Panc1 (cell line): Measurements from ENCODE around the gene VASH2. TPM values are rescaled to one million over a fixed set of nuclear protein-coding genes. Genes with fewer than 3 reads are reported as not detected.
"Not testable (repeated sequence)": the region's sequence is repeated elsewhere in the genome, so short reads cannot be mapped to it uniquely, and the experiment has no call there.

Source experiments
- ATAC-seq: fragments of 200-7000 bp; cut with Tn5 transposase; 2 replicates; pipeline ENCODE4 v1.9.1; 2020; ENCODE audit warnings: mild to moderate bottlenecking, moderate library complexity
- BruUV-seq: library from RNA; stranded (reverse); fragments of 400-500 nt; replicated peaks from 2 replicates; lab custom pipeline; 2021; lab: Mats Ljungman, UMichigan
- CTCF ChIA-PET: fragments of 300-600 bp; sonication (Branson Sonifier 250); formaldehyde crosslinking; loops from one replicate; lab custom pipeline; 2022; ENCODE audit warnings: antibody characterized with exemption; lab: Charles Lee
- POLR2A ChIA-PET: fragments of 300-600 bp; sonication (Branson Sonifier 250); formaldehyde crosslinking; loops from one replicate; lab custom pipeline; 2022; ENCODE audit warnings: antibody characterized with exemption; lab: Charles Lee
- DNase-seq: peaks from one replicate; pipeline ENCODE4 v3.0.0-alpha.2; 2010; ENCODE audit warnings: low read depth, low spot score
- H3K27ac ChIP-seq: 2 replicates; pipeline ENCODE4 v1.5.1; 2011; ENCODE audit warnings: mild to moderate bottlenecking, low read length, inconsistent platforms
- H3K27me3 ChIP-seq: fragments of 200-500 bp; sonication (Bioruptor generic); 2 replicates; pipeline ENCODE4 v1.6.0; 2014; ENCODE audit warnings: low read length, inconsistent platforms; ENCODE audit not compliant: control insufficient read depth, insufficient read depth
- H3K36me3 ChIP-seq: fragments of 200-500 bp; sonication (Bioruptor generic); 2 replicates; pipeline ENCODE4 v1.5.1; 2014; ENCODE audit warnings: inconsistent platforms, mild to moderate bottlenecking, low read length, moderate library complexity; ENCODE audit not compliant: control insufficient read depth, insufficient read depth
- H3K4me1 ChIP-seq: 2 replicates; pipeline ENCODE4 v1.5.1; 2011; ENCODE audit warnings: inconsistent platforms, mild to moderate bottlenecking, low read length, moderate library complexity; ENCODE audit not compliant: control insufficient read depth, insufficient read depth
- H3K4me3 ChIP-seq, 2 experiments: 2 replicates each; pipeline ENCODE4 v1.5.1; 2011 to 2012; ENCODE audit warnings: low read depth in 2 of 2, low read length in 2 of 2, mild to moderate bottlenecking in 2 of 2, inconsistent platforms in 1 of 2, moderate library complexity in 1 of 2
- H3K9me3 ChIP-seq: fragments of 200-500 bp; sonication (Bioruptor generic); 2 replicates; pipeline ENCODE4 v1.5.1; 2014; ENCODE audit warnings: low read depth, mild to moderate bottlenecking, inconsistent platforms, low read length, moderate library complexity; ENCODE audit not compliant: control insufficient read depth, insufficient read depth
- POLR2AphosphoS5 ChIP-seq: IDR thresholded peaks from 2 replicates; pipeline ENCODE4 v1.6.1; 2012; ENCODE audit warnings: mild to moderate bottlenecking, low read depth, low read length, moderate library complexity
- SIN3A ChIP-seq: IDR thresholded peaks from 2 replicates; pipeline ENCODE4 v1.6.1; 2012; ENCODE audit warnings: low read depth, mild to moderate bottlenecking, low read length, moderate library complexity, borderline replicate concordance; ENCODE audit not compliant: insufficient read depth
- TCF7L2 ChIP-seq: IDR thresholded peaks from 2 replicates; pipeline ENCODE4 v1.6.1; 2011; ENCODE audit warnings: mild to moderate bottlenecking, low read depth, low read length, inconsistent platforms
- in situ Hi-C: cut with HindIII; loops from 2 replicates; pipeline ENCODE4 v1.10.0; 2016; ENCODE audit warnings: low sequenced_read_pairs, low pct_unique_long_range_greater_than_20kb
- intact Hi-C: fragments of 100-400 bp; cut with micrococcal nuclease; formaldehyde crosslinking; loops from one replicate; pipeline ENCODE4 v1.10.0; 2022; ENCODE audit not compliant: unreplicated experiment
- total RNA-seq: library from RNA; stranded (reverse); gene quantifications from one replicate; pipeline ENCODE4 v1.2.1, GENCODE V29; 2021; ENCODE audit not compliant: unreplicated experiment
- TF ChIP-seq, protein P1 (sequence below): fragments of 450-650 bp; IDR thresholded peaks from 2 replicates; pipeline ENCODE4 v1.5.1; 2017; ENCODE audit warnings: mild to moderate bottlenecking
- TF ChIP-seq, protein P2 (sequence below), 2 experiments: IDR thresholded peaks; 2 replicates each; pipeline ENCODE4 v1.6.1; 2011 to 2012; ENCODE audit warnings: low read depth in 2 of 2, control low read depth in 1 of 2, low read length in 1 of 2, mild to moderate bottlenecking in 1 of 2, moderate library complexity in 1 of 2; ENCODE audit not compliant: insufficient read depth in 1 of 2

The VASH2 gene
- total RNA-seq, 1 experiment from 2014 or later, result 1.7 TPM

DNA sequence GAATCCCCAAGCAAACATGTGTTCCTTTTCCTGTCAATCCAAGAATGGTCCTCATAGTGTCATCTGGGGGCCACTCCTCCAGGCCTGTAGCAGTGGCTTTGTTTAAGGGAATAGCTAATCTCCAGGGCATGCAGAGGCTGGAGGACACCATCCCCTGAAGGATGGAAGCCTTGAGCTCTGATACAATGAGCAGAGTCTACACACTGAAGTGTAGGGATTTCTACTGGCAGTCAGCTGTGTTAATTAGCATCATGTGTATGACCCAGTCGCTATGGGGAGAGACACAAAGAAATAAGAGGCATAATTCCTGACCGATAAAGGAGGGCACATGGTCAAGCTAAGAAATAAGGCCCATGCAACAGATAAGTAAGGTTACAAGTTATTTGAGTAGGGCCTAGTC, 36.2 kb downstream of the VASH2 start:
- no peaks in the 10 kb centered on the region; the same call in 1 of the 2 replicates for H3K27me3 ChIP-seq
- DNase-seq, result no peak
- TF ChIP-seq TCF7L2, result no peak
- intact Hi-C loops (no loop called here), in situ Hi-C loops (no loop called here)
- ATAC-seq, result no peak
- ChIA-PET POLR2A (interaction anchor here (0.5 to 0.7 kb wide), 2 partner anchors 27 to 379 kb away, joined by 3 to 8 read pairs; no protein-coding TSS in a partner anchor), CTCF (interaction anchor here (0.7 kb wide), 1 partner anchor 109 kb away, joined by 4 read pairs; no protein-coding TSS in a partner anchor)
- no peak overlapping the region for H3K27ac ChIP-seq
- H3K4me3 ChIP-seq, result no peak overlapping the region
- no peaks in the 10 kb centered on the region for H3K36me3 ChIP-seq
- no peaks in the 10 kb centered on the region for H3K4me1 ChIP-seq
- H3K9me3 ChIP-seq, result no peaks in the 10 kb centered on the region
- no TSS peak for BruUV-seq

DNA sequence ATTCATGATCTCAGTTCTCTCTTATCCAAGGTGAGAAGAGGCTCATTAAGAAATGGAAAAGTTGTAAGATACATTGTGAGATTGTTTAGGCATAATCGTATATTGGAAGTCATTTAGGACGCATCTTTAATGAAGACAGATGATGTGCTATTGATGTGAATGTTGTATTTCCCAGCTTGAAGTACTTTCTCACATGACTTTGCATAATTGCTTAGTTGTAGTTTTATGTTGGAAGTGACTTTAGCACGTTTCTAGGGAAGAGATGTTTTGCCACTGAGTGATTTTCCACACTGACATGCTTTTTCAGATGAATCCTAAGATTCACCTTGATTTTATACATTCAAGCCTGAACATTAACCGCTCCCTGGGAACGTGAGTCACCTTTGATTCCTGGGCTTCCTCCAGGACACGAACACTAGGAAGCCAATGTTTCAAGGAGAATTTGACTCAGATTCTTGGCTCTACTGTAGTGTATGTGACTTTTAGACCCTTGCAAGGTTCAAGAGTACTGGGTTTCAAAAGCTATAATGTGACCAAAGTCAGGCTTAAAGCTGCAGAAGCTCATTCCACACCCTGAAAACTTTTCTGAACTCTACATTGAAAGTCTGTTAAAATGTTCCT, 37.5 kb downstream of the VASH2 start:
- DNase-seq (no peak), ATAC-seq (no peak)
- TF ChIP-seq TCF7L2, result no peak
- no peak for TF ChIP-seq POLR2AphosphoS5
- TF ChIP-seq, protein P1, sequence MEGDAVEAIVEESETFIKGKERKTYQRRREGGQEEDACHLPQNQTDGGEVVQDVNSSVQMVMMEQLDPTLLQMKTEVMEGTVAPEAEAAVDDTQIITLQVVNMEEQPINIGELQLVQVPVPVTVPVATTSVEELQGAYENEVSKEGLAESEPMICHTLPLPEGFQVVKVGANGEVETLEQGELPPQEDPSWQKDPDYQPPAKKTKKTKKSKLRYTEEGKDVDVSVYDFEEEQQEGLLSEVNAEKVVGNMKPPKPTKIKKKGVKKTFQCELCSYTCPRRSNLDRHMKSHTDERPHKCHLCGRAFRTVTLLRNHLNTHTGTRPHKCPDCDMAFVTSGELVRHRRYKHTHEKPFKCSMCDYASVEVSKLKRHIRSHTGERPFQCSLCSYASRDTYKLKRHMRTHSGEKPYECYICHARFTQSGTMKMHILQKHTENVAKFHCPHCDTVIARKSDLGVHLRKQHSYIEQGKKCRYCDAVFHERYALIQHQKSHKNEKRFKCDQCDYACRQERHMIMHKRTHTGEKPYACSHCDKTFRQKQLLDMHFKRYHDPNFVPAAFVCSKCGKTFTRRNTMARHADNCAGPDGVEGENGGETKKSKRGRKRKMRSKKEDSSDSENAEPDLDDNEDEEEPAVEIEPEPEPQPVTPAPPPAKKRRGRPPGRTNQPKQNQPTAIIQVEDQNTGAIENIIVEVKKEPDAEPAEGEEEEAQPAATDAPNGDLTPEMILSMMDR, result no peak
- H3K36me3 ChIP-seq, result no peaks in the 10 kb centered on the region
- no TSS peak for BruUV-seq
- intact Hi-C loops (no loop called here), in situ Hi-C loops (no loop called here)
- H3K4me3 ChIP-seq, result no peak overlapping the region
- ChIA-PET CTCF (no interaction called here), POLR2A (no interaction called here)
- H3K27ac ChIP-seq, result no peak overlapping the region
- no peaks in the 10 kb centered on the region for H3K9me3 ChIP-seq
- H3K27me3 ChIP-seq, result no peaks in the 10 kb centered on the region; the same call in 1 of the 2 replicates
- no peaks in the 10 kb centered on the region for H3K4me1 ChIP-seq

DNA sequence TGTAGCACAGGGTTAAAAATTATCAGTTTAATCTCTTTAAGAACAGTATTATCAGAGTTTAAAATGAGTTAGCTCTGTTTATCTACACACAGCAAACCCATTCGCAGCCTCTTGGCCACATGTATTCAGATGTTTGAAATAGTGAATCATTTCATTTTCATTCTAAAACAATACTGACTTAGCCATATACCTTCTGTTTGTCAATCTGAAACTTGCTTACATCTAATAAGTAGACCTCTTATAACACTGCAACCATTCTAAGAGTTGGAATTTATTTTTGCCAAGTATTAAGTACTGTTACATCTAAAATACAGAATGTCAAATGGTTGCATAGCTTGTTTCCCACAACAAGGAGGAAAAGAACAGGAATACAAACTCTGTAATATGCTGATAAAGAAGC, 39.9 kb downstream of the VASH2 start:
- ChIA-PET CTCF (interaction anchor here (0.6 kb wide), 1 partner anchor 14 kb away, joined by 3 read pairs; no protein-coding TSS in a partner anchor), POLR2A (interaction anchor here (0.6 kb wide), 1 partner anchor 1048 kb away, joined by 7 read pairs; no protein-coding TSS in a partner anchor)
- no peak for ATAC-seq
- TF ChIP-seq SIN3A (no peak), POLR2AphosphoS5 (no peak), TCF7L2 (no peak)
- TF ChIP-seq, protein P1, result no peak
- TF ChIP-seq, protein P2, sequence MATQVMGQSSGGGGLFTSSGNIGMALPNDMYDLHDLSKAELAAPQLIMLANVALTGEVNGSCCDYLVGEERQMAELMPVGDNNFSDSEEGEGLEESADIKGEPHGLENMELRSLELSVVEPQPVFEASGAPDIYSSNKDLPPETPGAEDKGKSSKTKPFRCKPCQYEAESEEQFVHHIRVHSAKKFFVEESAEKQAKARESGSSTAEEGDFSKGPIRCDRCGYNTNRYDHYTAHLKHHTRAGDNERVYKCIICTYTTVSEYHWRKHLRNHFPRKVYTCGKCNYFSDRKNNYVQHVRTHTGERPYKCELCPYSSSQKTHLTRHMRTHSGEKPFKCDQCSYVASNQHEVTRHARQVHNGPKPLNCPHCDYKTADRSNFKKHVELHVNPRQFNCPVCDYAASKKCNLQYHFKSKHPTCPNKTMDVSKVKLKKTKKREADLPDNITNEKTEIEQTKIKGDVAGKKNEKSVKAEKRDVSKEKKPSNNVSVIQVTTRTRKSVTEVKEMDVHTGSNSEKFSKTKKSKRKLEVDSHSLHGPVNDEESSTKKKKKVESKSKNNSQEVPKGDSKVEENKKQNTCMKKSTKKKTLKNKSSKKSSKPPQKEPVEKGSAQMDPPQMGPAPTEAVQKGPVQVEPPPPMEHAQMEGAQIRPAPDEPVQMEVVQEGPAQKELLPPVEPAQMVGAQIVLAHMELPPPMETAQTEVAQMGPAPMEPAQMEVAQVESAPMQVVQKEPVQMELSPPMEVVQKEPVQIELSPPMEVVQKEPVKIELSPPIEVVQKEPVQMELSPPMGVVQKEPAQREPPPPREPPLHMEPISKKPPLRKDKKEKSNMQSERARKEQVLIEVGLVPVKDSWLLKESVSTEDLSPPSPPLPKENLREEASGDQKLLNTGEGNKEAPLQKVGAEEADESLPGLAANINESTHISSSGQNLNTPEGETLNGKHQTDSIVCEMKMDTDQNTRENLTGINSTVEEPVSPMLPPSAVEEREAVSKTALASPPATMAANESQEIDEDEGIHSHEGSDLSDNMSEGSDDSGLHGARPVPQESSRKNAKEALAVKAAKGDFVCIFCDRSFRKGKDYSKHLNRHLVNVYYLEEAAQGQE (IDR thresholded peaks at IDR 0.05; ENCODE audit: insufficient read depth in 1 of 2, low read depth in 2 of 2, low read length in 1 of 2), result no peak
- Histone ChIP-seq H3K9me3 (no peaks in the 10 kb centered on the region), H3K36me3 (no peaks in the 10 kb centered on the region), H3K4me1 (no peaks in the 10 kb centered on the region), H3K4me3 (no peak overlapping the region), H3K27me3 (no peaks in the 10 kb centered on the region), H3K27ac (no peak overlapping the region)
- in situ Hi-C loops (no loop called here), intact Hi-C loops (loop anchor here (10.0 kb wide), 1 partner anchor 95 kb away; no protein-coding TSS in a partner anchor)
- BruUV-seq, result no TSS peak
- DNase-seq, result no peak

DNA sequence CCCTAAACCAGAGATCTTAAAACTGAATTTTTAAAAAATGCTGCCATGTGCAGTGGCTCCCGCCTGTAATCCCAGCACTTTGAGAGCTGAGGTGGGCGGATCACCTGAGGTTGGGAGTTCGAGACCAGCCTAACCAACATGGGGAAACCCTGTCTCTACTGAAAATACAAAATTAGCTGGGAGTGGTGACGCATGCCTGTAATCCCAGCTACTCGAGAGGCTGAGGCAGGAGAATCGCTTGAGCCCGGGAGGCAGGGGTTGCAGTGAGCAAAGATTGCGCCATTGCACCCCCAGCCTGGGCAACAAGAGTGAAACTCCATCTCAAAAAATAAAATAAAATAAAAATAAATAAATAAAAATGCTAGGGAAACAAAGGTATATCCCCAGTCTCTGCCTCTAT, 43.6 kb downstream of the VASH2 start:
- CTCF ChIA-PET, H3K27me3 ChIP-seq, H3K9me3 ChIP-seq, H3K27ac ChIP-seq, H3K4me3 ChIP-seq, DNase-seq, in situ Hi-C loops, BruUV-seq, H3K36me3 ChIP-seq, H3K4me1 ChIP-seq, POLR2A ChIA-PET, ATAC-seq: not testable (repeated sequence)
- intact Hi-C loops, result loop anchor here (10.0 kb wide), 1 partner anchor 99 kb away; no protein-coding TSS in a partner anchor
